RPMI8226 (cell line): Measurements from ENCODE around the gene H6PD.

Experiments used
- DNase-seq: peaks from one replicate; pipeline ENCODE4 v3.0.0-alpha.2; 2015

H6PD gene

GRCh38 chr1:9234223-9235095, at the start of gene H6PD:
Gene H6PD (plus strand): TSS chr1:9234774. CDS start chr1:9244935, 10,161 bp downstream.
- peak; percentile 96 for DNase-seq

GRCh38 chr1:9186082-9186859, 48.3 kb upstream of the H6PD start:
- DNase-seq: no peak

DNA sequence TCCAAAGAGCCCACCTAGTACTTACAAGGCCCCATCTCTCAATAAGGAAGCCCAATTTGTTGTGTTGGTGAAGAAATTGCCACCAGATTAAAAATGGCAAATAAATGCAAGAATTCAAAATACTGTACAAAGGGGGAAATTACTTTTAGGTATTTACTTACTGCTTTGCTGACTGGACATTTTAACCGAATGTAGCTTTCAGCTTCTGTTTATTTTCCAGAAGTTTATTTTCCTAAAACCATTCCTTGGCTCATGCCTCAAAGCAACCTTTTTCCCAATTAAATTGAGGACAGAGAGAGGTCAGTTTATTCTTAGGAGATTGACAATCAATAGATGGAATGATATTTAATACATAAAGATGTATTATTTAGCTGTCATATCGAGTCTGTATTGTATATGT, 47.6 kb upstream of the H6PD start:
- no peak for DNase-seq

- DNase-seq: no peak
Observed at GRCh38 chr1:9190234-9190633, 44.3 kb upstream of the H6PD start.

- no peak for DNase-seq
Observed at GRCh38 chr1:9191231-9191630, 43.3 kb upstream of the H6PD start.

GRCh38 chr1:9192578-9193232, 41.9 kb upstream of the H6PD start:
- no peak for DNase-seq

DNA sequence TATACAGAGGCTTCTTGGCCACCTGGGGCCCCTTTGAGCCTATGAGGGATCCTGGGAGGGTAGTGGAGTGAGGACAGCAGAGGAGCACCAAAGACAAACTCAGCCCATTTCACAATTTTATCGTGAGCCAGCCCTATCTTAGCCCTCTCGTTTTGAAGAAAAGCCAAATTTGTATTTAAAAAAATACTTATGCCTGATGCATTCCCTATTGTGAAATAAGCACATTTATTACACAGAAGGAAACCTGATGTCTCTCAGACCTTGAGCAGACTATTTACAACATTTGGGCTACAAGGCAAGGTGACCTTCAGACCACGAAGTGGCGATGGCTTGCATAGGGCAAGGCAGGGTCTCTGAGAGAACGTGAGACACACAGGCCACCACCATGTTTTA, 41.3 kb upstream of the H6PD start:
- no peak for DNase-seq

GRCh38 chr1:9194024-9194423, 40.5 kb upstream of the H6PD start:
- DNase-seq: no peak

DNA sequence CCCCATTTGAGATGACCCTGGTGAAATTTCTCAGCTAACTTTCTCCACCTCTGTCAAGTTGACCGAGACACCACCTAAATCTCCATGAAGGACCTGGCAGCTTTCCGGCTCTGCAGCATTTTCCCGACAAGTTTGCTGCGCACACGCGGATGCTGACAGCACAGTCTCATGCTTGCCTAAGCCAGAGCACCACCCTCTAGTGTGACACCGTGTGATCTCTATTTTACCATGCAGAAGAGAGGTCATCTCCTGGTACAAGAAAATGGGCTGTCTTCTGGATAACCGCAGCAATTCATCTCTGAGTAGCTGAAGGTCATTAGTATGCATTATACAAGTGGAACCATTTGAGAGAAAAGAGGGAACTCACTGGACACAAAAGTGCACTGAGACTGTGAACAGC, 38.9 kb upstream of the H6PD start:
- no peak for DNase-seq

DNA sequence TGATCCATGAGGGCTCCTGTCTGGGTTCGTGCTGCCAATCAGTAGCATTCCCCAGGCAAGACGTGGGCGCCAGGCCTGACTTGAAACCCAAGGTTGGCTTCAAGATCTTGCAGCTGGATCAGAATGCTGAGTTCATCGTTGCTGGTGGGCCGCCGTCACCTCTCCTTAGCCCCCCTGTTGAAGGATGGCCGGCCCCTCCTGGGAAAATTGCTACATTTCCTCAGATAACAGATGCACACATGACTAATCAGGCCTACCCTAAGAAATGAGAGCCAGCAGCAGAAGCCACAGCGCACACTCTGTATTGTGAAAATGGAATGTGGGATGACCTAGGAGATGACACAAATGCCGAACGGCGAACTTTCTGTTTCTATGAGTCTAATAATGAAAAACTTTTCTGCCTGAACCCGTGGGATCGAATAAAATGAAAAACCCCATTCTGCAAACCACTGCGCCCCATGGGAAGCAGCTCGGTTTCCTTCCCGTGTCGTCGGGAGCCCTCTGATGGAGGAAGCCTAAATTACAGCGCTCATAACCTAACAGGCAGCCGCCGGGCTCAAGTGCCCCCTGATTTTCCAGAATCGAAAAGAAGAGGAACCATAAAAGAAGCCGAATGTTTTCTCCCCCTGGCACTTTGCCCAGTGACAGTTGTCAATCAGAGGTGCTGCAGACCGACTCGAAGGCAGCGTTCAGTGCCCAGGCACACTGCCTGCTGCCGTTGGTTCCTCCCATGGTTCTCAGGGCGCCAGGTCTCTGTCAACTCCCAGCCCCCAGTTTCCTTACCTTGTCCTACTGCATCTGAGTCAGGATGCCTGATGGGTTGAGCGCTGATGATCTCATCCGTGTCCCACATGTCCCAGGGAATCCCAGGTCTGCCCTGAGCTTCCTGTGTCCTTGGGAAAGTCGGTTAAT, 38.2 kb upstream of the H6PD start:
- peak; percentile 84 for DNase-seq

- DNase-seq: no peak
Observed at GRCh38 chr1:9197186-9198099, 37.1 kb upstream of the H6PD start.

GRCh38 chr1:9198538-9199361, 35.8 kb upstream of the H6PD start:
- peak; percentile 39 for DNase-seq

GRCh38 chr1:9200441-9200840, 34.1 kb upstream of the H6PD start:
- no peak for DNase-seq

GRCh38 chr1:9201401-9202239, 33.0 kb upstream of the H6PD start:
- DNase-seq: peak; percentile 49

DNA sequence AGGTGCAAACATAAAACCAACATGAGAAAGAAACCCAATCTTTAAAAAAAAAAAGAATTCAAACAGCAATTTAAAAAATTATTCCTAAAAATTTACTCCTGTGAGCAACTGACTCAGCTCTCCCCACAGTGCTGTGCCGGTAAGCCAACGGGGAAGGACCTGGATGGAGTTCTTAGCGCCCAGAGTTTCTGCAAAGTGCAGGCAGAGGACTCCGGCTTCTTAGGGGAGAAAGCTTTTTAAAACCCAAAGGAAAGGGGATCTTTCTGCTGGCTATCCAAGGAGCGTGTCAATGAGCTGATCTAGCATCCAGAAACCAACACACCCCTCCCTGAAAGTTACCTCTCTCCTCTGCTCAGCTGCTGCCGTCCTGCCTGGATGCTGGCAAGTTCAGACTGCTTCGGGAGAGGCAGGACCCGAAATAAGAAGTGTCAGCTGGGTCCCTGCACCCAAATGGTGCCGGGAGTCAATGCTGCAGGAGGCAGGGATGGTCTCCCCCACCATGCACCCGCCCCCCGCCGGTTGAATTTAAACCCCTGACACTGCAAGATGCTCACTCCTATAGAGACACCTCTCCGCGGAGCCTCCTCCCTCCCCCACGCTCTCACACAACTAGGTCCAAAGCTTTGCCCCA, 32.2 kb upstream of the H6PD start:
- no peak for DNase-seq

DNA sequence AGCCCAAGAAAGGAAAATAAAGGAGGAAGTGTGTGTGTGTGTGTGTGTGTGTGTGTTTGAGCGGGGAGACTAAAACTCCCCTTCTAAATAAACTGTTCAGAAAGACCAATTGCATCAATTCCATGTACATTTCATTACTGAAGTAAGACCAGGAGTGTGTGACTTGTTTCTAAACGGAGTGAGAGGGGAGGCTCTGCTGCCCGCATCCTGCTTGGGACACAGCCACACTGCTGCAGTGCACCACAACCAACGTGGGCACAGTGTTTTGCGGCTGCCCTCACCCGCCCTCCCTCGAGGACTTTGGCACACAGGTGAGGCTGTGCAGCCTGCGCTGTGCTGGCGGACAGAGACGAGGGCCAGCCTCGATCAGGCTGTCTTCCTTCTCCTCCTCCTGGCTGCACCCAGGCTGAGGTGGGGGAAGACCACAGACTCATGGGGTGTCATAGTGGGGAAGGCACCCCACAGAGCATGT, 31.0 kb upstream of the H6PD start:
- peak; percentile 43 for DNase-seq

GRCh38 chr1:9204156-9204720, 30.3 kb upstream of the H6PD start:
- no peak for DNase-seq

DNA sequence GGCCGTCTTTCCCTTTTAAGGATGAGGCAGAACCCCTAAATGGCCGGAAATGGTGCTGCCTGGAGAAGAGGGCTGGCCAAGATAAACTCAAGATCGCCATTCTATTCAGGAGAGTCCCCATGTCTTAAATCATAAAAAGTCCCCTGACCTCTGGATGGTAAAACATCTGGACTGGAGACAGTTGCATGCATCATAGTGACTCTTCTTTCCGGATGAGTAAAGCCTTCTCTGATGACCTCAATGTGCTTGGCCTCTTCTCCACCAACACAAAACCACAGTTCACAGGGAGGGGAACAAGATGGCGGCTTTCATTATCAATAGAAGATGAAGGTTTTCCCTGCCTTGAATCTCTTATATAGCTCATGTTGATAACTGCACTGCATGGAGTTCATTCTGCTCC, 27.5 kb upstream of the H6PD start:
- no peak for DNase-seq
